ENCODE data around the gene MAP7D1. TPM values are rescaled to one million over a fixed set of nuclear protein-coding genes. Genes with fewer than 3 reads are reported as not detected.
A peak's percentile ranks its signal among the peaks of the same experiment; 100 is the strongest.
"Not testable (repeated sequence)": the region's sequence is repeated elsewhere in the genome, so short reads cannot be mapped to it uniquely, and the experiment has no call there.

MAP7D1 gene
- total RNA-seq, 1 donor from 2014 or later = 114 TPM

DNA sequence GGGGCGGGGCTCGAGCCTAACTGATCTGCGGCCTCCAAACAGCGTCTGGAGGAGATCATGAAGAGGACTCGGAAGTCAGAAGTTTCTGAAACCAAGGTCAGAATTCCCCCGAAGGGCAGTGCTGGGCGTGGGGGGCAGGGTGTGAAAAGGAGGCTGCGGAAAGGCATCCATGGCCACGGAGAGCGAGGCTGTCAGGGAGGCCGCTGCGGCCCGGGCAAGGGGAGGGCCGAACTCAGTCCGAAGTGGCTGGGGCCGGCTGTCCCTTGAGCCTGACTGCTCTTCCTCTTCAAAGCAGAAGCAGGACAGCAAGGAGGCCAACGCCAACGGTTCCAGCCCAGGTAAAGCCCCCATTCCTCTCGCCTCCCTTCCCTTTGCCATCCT is 23.2 kb downstream of the MAP7D1 start:
- no peaks in the 10 kb centered on the region for H3K9me3 ChIP-seq
- H3K27ac ChIP-seq = no peak overlapping the region
- intact Hi-C loops (cut with DNase I) = no loop called here
- H3K27me3 ChIP-seq = no peaks in the 10 kb centered on the region
- no peak for DNase-seq
- no peak for ATAC-seq
- peaks cover 72% of the 10 kb centered on the region for H3K36me3 ChIP-seq
- H3K4me1 ChIP-seq = peaks cover 7% of the 10 kb centered on the region
- H3K4me3 ChIP-seq = no peak overlapping the region
- TF ChIP-seq CTCF (IDR thresholded peaks at IDR 0.05) = no peak

DNA sequence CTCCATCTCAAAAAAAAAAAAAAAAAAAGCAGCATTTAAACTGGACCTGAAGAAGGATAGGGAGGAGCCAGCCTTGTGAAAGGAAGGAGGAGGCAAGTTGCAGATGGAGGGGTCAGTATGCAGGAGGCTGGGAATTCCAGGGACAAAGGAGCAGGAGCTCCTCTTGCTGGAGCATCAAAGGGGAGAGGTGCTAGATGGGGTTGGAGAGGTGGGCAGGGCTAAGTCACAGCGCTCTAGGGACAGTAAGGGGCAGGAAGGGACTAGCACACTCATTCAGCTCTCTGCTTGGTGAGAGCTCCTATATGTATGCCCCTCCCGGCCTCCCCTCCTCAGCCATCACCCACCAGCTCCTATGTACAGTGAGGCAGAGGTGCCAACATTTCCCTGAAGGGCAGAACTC is 26.8 kb downstream of the MAP7D1 start:
- H3K27me3 ChIP-seq = no peaks in the 10 kb centered on the region
- no peaks in the 10 kb centered on the region for H3K9me3 ChIP-seq
- no peak overlapping the region for H3K4me3 ChIP-seq
- no peak for TF ChIP-seq CTCF (IDR thresholded peaks at IDR 0.05)
- peaks cover 12% of the 10 kb centered on the region for H3K4me1 ChIP-seq
- intact Hi-C loops (cut with DNase I) = no loop called here
- DNase-seq (no peak), ATAC-seq (no peak)
- no peak overlapping the region for H3K27ac ChIP-seq
- H3K36me3 ChIP-seq = peaks cover 38% of the 10 kb centered on the region

GRCh38 chr1:36183309-36183856 is 27.4 kb downstream of the MAP7D1 start:
- Histone ChIP-seq H3K27ac (no peak overlapping the region), H3K27me3 (no peaks in the 10 kb centered on the region)
- DNase-seq = no peak

DNA sequence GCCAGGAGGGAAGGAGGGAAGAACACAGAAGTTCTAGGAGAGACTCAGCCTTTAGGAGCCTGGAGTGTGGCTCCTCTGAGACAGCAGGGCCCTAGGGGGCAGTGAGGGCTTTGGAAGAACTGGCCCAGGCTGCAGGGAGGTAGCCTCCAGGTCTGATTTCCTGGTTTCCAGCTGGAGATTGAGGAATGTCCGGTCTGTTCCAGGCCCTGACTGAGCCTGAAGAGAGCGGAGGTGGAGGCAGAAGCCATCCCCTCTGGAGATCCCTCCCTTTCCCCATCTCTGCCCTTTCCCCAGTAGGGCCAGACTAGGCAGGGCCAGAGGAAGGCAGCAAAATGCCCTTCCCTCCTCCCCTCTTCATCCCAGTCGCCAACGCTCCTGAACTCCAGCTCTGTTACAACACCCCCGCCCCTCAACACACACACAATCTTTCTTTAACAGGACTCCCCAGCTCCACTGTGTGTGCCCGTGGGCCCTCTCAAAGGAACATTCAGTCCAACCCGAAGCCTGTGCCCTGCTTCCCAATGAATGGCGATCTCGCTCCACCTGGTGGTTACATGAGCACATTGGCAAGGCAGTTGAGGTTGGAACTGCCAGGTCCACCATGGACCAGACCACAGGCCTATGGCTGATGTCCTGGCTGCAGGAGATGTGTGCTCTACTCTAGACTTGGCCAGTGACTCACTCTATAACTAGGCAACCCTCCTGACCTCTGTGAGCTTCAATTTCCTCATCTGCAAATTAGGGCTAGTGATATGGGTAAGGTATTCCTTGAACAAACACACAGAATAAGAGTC is 32.0 kb downstream of the MAP7D1 start:
- intact Hi-C loops (cut with DNase I) = loop anchor here (5.0 kb wide), 1 partner anchor 91 kb away; no protein-coding TSS in a partner anchor
- DNase-seq (peak; percentile 87), ATAC-seq (peak; percentile 98)
- Histone ChIP-seq H3K27me3 (no peaks in the 10 kb centered on the region), H3K36me3 (no peaks in the 10 kb centered on the region), H3K27ac (peak overlapping the region; percentile 82), H3K9me3 (no peaks in the 10 kb centered on the region), H3K4me1 (peaks cover 12% of the 10 kb centered on the region), H3K4me3 (no peak overlapping the region)
- TF ChIP-seq CTCF (IDR thresholded peaks at IDR 0.05) = peak; percentile 89

More at GRCh38 chr1:36183309-36183856, 27.4 kb downstream of the MAP7D1 start:
- peak; percentile 61 for ATAC-seq
- TF ChIP-seq CTCF (IDR thresholded peaks at IDR 0.05) = no peak
- Histone ChIP-seq H3K9me3 (no peaks in the 10 kb centered on the region), H3K4me3 (no peak overlapping the region), H3K36me3 (peaks cover 32% of the 10 kb centered on the region), H3K4me1 (peaks cover 16% of the 10 kb centered on the region)
- intact Hi-C loops (cut with DNase I) = no loop called here

DNA sequence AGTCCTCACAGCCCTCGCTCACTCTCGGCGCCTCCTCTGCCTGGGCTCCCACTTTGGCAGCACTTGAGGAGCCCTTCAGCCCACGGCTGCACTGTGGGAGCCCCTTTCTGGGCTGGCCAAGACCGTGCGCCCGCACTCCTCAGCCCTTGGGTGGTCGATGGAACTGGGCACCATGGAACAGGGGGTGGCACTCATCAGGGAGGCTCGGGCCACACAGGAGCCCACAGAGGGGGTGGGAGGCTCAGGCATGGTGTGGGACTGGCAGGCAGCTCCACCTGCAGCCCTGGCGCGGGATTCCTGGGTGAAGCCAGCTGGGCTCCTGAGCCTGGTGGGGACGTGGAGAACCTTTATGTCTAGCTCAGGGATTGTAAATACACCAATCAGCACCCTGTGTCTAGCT is 40.8 kb downstream of the MAP7D1 start:
- DNase-seq; ATAC-seq; H3K9me3 ChIP-seq; H3K4me3 ChIP-seq; H3K27me3 ChIP-seq; H3K4me1 ChIP-seq; intact Hi-C loops (cut with DNase I); H3K27ac ChIP-seq; H3K36me3 ChIP-seq: not testable (repeated sequence)

GRCh38 chr1:36198641-36199040 is 42.7 kb downstream of the MAP7D1 start:
- Histone ChIP-seq H3K4me3 (no peak overlapping the region), H3K27me3 (no peaks in the 10 kb centered on the region), H3K9me3 (no peaks in the 10 kb centered on the region), H3K36me3 (no peaks in the 10 kb centered on the region), H3K4me1 (peaks cover 5% of the 10 kb centered on the region), H3K27ac (no peak overlapping the region)
- TF ChIP-seq CTCF (IDR thresholded peaks at IDR 0.05) = no peak
- DNase-seq = no peak
- no peak for ATAC-seq
- intact Hi-C loops (cut with DNase I) = no loop called here
